Activated T-cell treated with anti-CD3 and anti-CD28 coated beads for 1 hour (primary cell): ENCODE measurements around the gene IGFBP2.

ENCODE experiments used
- DNase-seq: peaks from one replicate; pipeline ENCODE4 v3.0.0-alpha.2; 2020; ENCODE audit warnings: low read depth

Gene IGFBP2

GRCh38 chr2:216661639-216662375, 28.6 kb downstream of the IGFBP2 start:
- no peak for DNase-seq

- no peak for DNase-seq
These were observed 29.9 kb downstream of the IGFBP2 start for GRCh38 chr2:216663106-216663505.

GRCh38 chr2:216663846-216664245, 30.6 kb downstream of the IGFBP2 start:
- no peak for DNase-seq

GRCh38 chr2:216664593-216665034, 31.4 kb downstream of the IGFBP2 start:
- DNase-seq: no peak

- no peak for DNase-seq
These were observed 32.0 kb downstream of the IGFBP2 start for GRCh38 chr2:216665242-216665641.

GRCh38 chr2:216665717-216666116, 32.5 kb downstream of the IGFBP2 start:
- no peak for DNase-seq

GRCh38 chr2:216666461-216667233, 33.4 kb downstream of the IGFBP2 start:
- DNase-seq: peak; percentile 44

- no peak for DNase-seq
These were observed 37.3 kb downstream of the IGFBP2 start for GRCh38 chr2:216670266-216671080.

- no peak for DNase-seq
These were observed 37.8 kb downstream of the IGFBP2 start for GRCh38 chr2:216671081-216671411.

GRCh38 chr2:216671791-216672343, 38.6 kb downstream of the IGFBP2 start:
- no peak for DNase-seq

GRCh38 chr2:216672466-216672865, 39.2 kb downstream of the IGFBP2 start:
- no peak for DNase-seq

GRCh38 chr2:216673021-216673420, 39.8 kb downstream of the IGFBP2 start:
- no peak for DNase-seq

- DNase-seq: no peak
These were observed 40.4 kb downstream of the IGFBP2 start for GRCh38 chr2:216673609-216674008.

- DNase-seq: no peak
These were observed 41.2 kb downstream of the IGFBP2 start for GRCh38 chr2:216674376-216674775.

- no peak for DNase-seq
These were observed 43.4 kb downstream of the IGFBP2 start for GRCh38 chr2:216676630-216677029.

- no peak for DNase-seq
These were observed 44.3 kb downstream of the IGFBP2 start for GRCh38 chr2:216677439-216678097.

- no peak for DNase-seq
These were observed 44.9 kb downstream of the IGFBP2 start for GRCh38 chr2:216678098-216678465.

- no peak for DNase-seq
These were observed 45.8 kb downstream of the IGFBP2 start for GRCh38 chr2:216678813-216679657.

GRCh38 chr2:216679658-216680024, 46.4 kb downstream of the IGFBP2 start:
- DNase-seq: no peak

GRCh38 chr2:216680951-216681629, 47.9 kb downstream of the IGFBP2 start:
- DNase-seq: no peak
